Measurements from ENCODE around the gene LRRC56.

Gene LRRC56

DNA sequence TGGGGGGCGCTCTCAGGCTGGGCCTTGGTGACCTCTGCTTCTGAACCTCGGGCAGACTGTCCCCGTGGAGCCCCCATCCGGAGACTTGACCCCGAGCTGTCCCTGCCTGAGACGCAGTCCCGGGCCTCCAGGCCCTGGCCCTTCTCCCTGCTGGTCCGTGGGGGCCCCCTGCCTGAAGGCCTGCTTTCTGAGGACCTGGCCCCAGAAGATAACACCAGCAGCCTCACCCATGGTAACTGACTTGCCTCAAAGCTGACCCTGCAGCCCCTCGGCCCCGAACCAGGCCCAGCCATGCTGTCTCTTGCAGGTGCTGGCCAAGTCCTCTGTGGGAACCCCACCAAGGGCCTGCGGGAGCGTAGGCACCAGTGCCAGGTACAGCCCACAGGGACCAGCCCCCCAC lies 14.3 kb downstream of the LRRC56 start:
- H3K4me1 Mint-ChIP-seq (ENCODE audit: low read depth), result no peaks in the 10 kb centered on the region
- no peak for DNase-seq (ENCODE audit: low spot score)
- peaks cover 4% of the 10 kb centered on the region for H3K27me3 Mint-ChIP-seq (ENCODE audit: low read depth)
- no peak overlapping the region for H3K4me3 Mint-ChIP-seq
- no peaks in the 10 kb centered on the region for H3K36me3 Mint-ChIP-seq (ENCODE audit: low read depth)
- no peaks in the 10 kb centered on the region for H3K9me3 Mint-ChIP-seq
- H3K27ac Mint-ChIP-seq, result no peak overlapping the region

DNA sequence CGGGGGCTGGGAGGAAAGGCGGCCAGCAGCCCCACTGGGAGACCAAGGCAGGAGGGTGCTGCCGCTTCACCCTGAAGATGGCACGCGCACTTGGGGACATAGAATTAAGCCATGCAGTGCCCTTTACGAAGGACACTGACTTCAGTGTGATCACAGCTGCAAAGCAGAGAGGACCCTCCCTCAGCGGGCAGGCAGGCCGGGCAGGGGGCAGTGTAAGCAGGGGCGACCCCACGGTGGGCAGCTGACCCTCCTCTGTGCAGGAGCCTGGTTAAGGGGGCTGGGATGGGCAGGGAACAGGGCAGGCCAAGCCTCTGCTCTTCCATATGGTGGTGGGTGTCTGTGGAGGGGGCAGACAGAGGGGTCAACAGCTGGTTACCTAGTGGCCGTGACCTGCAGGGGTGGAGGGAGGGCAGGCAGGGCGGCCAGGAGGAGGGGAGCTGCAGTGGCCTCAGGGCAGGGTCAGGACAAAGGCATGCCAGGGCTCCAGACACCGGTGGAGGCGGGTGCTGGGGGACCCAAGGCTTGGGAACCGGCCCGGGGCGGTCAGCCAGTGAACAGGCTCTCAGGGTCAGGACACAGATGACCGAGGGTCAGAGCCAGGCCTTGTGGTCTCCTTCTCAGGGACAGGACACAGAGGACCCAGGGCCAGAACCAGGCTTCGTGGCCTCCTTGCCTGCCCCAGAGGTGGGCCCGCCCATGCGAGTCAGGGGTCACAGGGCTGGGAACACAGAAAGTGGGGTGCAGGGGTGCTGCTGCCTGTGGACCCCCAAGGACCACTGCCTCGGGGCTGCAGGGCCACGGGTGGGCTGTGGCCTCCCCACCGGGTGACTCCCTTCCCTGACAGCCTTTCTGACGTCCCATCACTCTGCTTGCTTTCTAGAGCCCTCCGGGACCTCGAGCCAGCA lies 16.0 kb downstream of the LRRC56 start:
- no peak for DNase-seq (ENCODE audit: low spot score)
- Mint-ChIP-seq H3K4me1 (ENCODE audit: low read depth) (no peaks in the 10 kb centered on the region), H3K36me3 (ENCODE audit: low read depth) (no peaks in the 10 kb centered on the region), H3K4me3 (no peak overlapping the region), H3K9me3 (no peaks in the 10 kb centered on the region), H3K27me3 (ENCODE audit: low read depth) (peaks cover 14% of the 10 kb centered on the region), H3K27ac (no peak overlapping the region)

DNA sequence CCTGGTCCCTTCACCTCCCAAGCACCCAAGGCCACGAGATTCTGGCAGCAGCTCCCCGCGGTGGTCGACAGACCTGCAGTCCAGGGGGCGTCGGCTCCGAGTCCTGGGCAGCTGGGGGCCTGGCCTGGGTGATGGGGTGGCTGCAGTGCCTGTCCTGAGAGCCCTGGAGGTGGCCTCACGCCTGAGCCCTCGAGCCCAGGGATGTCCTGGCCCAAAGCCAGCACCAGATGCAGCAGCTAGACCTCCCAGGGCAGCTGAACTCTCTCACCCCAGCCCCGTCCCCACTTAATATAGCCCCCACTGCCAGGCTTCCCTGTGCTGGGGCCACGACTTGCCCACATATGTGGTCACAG lies 16.6 kb downstream of the LRRC56 start:
- Mint-ChIP-seq H3K27ac (no peak overlapping the region), H3K9me3 (no peaks in the 10 kb centered on the region), H3K36me3 (ENCODE audit: low read depth) (no peaks in the 10 kb centered on the region), H3K27me3 (ENCODE audit: low read depth) (peaks cover 14% of the 10 kb centered on the region), H3K4me3 (no peak overlapping the region), H3K4me1 (ENCODE audit: low read depth) (no peaks in the 10 kb centered on the region)
- no peak for DNase-seq (ENCODE audit: low spot score)

DNA sequence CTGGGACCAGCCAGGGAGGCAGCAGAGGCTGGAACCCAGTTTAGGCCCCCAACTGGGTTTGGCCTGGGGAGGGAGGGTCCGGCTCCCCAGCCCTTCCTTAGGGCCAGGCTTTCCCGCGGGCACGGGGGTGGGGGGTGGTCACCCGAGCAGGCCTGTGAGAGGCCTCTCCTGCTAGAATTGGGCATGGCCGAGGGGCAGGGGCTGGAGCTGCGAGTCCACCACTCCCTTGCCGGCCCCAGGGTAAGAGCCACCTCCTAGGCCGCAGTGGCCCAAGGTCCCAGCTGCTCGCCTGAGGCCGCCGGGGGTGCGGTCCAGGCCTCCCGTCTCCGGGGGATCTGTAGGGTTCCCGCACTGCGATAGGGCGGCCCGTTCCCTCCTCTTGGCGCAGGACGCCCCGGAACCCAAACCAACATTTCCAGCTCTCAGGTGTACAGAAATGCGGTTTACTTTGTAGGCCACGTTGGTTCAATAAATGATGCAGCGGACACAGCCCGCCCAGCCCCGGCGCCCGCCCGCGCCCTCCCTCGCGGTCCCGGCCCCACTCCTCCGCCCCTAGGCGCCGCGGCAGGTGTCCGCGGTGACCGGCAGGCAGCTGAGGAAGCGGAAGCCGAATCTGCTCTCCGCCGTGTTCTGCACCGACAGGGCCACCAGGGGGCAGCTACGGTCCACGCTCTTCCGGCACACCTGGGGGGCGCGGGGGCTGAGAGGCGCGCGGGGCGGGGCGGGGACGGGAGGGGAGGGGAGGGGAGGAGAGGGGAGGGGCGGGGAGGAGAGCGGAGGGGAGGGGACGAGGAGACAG lies 17.3 kb downstream of the LRRC56 start:
- no peak overlapping the region for H3K27ac Mint-ChIP-seq
- peaks cover 14% of the 10 kb centered on the region for H3K27me3 Mint-ChIP-seq (ENCODE audit: low read depth)
- H3K36me3 Mint-ChIP-seq (ENCODE audit: low read depth), result no peaks in the 10 kb centered on the region
- no peak overlapping the region for H3K4me3 Mint-ChIP-seq
- H3K4me1 Mint-ChIP-seq (ENCODE audit: low read depth), result peaks cover under 1% of the 10 kb centered on the region
- DNase-seq (ENCODE audit: low spot score), result peak; percentile 65
- H3K9me3 Mint-ChIP-seq, result no peaks in the 10 kb centered on the region

DNA sequence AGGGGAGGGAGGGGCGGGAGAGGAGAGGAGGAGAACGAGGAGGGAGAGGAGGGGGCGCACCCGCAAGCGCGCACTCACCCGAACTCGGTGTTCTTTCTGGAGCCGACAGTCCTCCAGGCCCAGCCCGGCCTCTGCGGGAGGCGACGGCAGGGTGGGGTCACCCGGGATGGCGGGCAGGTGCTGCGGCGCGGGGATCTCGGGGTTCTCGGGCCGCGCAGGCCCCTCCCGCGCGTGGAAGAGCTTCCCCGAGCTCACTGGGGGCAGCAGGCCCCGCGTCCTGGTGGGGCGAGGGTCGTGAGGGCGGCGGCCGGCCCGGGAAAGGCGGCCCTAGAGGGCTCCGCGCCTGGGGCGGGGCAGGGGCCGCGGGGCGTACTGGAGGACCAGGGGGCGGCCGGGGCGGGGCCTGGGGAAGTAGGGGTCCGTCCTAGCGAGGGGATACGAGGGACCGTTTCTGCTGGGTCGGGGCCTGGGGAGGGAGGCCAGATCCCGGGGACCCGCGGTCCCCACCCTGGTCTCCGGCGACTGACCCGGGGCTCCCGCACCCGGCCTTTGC lies 18.0 kb downstream of the LRRC56 start:
- Mint-ChIP-seq H3K9me3 (no peaks in the 10 kb centered on the region), H3K4me3 (no peak overlapping the region), H3K36me3 (ENCODE audit: low read depth) (no peaks in the 10 kb centered on the region), H3K27me3 (ENCODE audit: low read depth) (peaks cover 14% of the 10 kb centered on the region), H3K4me1 (ENCODE audit: low read depth) (peaks cover 5% of the 10 kb centered on the region), H3K27ac (no peak overlapping the region)
- no peak for DNase-seq (ENCODE audit: low spot score)

DNA sequence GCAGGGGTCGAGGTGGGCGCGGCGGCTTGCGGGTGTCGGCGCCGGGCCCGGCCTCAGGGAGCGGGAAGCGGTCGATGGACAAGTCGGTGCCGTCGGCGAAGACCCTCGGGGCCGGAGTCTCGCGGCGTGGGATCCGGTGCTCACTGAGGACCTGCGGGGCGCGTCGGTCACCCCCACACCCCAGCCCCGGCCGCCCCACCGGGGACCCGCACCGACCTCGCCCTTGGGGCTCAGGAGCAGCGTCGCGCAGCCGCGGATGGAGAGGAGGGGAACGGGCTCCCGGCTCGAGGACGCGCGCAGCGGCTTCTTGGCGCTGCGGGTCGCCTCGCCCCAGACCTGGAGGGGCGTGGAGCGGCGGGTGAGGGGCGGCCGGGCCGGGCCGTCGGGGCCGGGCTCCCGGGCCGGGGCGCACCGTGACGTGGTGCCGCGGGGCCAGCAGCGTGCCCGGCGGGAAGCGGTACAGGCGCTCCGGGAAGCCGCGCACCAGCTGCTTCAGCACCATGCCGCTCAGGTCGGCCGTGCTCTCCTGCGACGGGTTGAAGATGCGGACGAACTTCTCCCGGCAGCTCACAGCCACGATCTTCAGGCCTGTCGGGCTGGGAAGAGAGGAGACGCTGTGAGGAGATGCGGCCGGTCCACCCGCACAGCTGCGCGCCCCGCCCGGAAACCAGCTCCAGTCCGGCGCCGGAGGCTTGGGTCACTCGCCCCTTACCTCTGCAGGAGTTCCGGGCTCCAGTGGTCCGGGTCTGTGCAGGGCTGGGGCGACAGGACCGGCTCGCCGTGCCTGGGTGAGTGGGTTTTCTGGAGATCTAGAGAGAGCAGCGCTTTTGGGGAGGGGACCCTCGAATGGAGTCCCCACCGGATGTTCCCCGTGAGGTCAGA lies 18.7 kb downstream of the LRRC56 start:
- Mint-ChIP-seq H3K9me3 (no peaks in the 10 kb centered on the region), H3K36me3 (ENCODE audit: low read depth) (no peaks in the 10 kb centered on the region), H3K4me1 (ENCODE audit: low read depth) (peaks cover 5% of the 10 kb centered on the region), H3K27me3 (ENCODE audit: low read depth) (peaks cover 14% of the 10 kb centered on the region), H3K27ac (no peak overlapping the region), H3K4me3 (no peak overlapping the region)
- no peak for DNase-seq (ENCODE audit: low spot score)

DNA sequence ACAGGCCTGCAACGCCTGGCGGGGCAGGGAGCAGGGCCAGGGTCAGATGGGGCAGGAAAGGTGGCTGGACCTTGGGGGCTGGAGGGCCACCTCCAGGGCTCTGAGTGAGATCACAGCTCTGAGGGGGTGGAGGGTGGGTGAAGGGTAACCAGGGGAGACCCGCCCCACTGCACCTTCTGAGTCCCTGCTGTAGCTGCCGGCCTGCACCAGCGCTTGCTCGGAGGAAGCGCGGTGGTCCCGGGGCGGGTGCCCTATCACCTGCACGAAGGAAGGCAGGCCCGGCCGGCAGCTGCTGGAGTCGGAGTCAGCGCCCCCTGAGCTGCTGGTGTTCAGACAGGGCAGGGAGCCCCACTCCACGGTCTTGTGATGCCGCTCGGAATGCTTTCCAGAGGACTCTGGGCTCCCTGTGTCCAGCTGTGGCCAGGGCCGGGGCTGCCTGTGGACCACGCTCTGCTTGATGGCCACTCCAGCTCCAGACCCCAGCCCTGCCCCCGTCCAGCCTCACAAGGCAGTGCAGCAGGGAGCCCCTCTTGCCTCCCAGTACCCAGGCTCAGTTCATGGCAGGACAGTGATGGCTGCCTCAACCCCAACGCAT lies 19.4 kb downstream of the LRRC56 start:
- H3K27me3 Mint-ChIP-seq (ENCODE audit: low read depth), result peaks cover 14% of the 10 kb centered on the region
- no peak for DNase-seq (ENCODE audit: low spot score)
- H3K36me3 Mint-ChIP-seq (ENCODE audit: low read depth), result peaks cover 4% of the 10 kb centered on the region
- no peak overlapping the region for H3K4me3 Mint-ChIP-seq
- H3K4me1 Mint-ChIP-seq (ENCODE audit: low read depth), result peaks cover 9% of the 10 kb centered on the region
- H3K27ac Mint-ChIP-seq, result no peak overlapping the region
- no peaks in the 10 kb centered on the region for H3K9me3 Mint-ChIP-seq

DNA sequence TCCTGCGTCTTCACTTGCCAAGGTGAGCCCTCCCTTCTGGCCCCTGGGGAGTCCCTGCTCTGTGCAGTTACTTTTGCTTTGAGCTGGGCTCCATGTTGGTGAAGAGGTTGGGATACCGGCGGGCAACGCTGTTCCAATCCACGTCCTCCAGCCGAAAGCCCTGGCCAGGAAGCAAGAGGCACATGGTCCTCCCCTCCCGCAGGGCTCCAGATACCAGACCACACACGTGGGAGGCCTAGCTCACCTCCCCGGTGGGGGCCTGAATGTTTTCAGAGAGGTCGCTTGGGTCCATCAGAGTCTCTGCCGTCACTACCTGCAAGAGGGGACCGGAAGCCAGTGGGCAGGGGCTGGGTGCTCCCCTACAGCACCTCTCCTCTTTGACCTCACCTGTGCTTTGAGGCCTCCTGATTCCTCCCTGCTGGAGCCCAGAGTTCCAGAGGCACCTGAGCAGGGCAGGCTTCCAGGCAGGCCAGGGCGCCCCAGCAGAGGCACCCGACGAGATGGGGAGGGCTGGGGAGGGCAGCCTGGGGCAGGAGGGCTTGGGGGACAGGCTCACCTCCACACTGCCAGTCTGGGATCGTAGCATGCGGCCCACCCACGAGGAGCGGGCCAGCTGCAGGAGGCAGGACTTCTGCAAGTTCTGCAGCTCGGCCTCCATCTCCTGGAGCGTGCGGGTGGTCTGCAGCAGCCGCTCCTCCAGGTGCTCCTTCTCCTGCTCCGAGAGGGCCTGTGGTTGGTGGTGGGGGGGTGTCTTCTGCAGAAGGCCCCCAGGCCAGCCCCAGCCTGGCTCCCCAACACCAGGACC lies 20.2 kb downstream of the LRRC56 start:
- Mint-ChIP-seq H3K4me1 (ENCODE audit: low read depth) (peaks cover 9% of the 10 kb centered on the region), H3K4me3 (no peak overlapping the region), H3K36me3 (ENCODE audit: low read depth) (peaks cover 4% of the 10 kb centered on the region), H3K27ac (no peak overlapping the region), H3K27me3 (ENCODE audit: low read depth) (peaks cover 14% of the 10 kb centered on the region), H3K9me3 (no peaks in the 10 kb centered on the region)
- no peak for DNase-seq (ENCODE audit: low spot score)

DNA sequence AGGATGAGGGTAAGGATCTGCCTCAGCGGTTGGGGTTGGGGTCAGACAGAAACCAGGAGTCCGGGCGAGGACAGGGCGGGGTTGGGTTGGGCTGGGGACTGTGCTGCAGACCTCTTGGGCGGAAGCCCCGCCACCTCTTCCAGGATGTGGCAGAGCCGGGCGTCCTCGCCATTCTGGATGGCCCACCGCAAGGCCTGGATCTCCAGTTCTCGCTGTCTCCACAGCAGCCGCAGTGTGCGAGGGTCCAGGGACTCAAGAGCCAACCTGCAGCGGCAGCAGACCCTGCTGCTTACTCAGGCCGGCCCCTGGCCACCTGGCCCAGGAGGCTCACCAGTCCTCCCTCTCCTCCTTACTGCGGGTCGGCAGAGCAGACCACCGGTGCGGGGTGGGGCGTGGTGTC lies 21.2 kb downstream of the LRRC56 start:
- Mint-ChIP-seq H3K27me3 (ENCODE audit: low read depth) (peaks cover 14% of the 10 kb centered on the region), H3K4me1 (ENCODE audit: low read depth) (peaks cover 9% of the 10 kb centered on the region), H3K9me3 (no peaks in the 10 kb centered on the region), H3K27ac (no peak overlapping the region), H3K4me3 (no peak overlapping the region), H3K36me3 (ENCODE audit: low read depth) (peaks cover 5% of the 10 kb centered on the region)
- DNase-seq (ENCODE audit: low spot score), result no peak

DNA sequence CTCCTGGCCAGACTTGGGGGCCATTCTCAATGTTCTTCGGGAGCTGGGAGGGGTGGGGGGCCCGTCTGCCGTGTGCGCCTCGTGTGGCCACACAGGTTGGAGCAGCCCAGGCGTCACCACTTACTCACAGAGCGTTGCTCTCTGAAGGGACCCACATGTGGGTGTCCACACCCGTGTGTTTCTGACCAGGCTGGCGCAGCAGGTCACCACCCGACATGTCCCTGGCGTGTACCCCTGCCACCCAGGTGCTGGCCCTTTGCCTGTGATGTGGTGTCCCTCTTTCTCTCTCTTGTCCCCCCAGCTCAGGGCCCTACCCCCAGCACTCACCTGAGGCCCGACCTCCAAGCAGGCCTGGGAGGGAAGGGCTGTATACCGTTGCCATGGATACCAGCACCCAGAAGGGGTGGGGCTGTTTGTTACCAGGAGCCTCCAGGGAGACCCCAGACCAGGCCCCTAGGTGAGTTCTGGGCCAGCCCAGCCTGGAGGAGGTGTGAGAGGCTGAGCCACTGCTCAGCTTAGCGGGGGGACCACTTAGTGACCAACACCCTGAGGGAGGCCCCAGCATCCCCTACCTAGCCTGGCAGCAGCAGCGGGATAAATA lies 21.8 kb downstream of the LRRC56 start:
- H3K36me3 Mint-ChIP-seq (ENCODE audit: low read depth), result peaks cover 9% of the 10 kb centered on the region
- no peak overlapping the region for H3K4me3 Mint-ChIP-seq
- DNase-seq (ENCODE audit: low spot score), result no peak
- H3K27ac Mint-ChIP-seq, result no peak overlapping the region
- H3K4me1 Mint-ChIP-seq (ENCODE audit: low read depth), result peaks cover 9% of the 10 kb centered on the region
- peaks cover 14% of the 10 kb centered on the region for H3K27me3 Mint-ChIP-seq (ENCODE audit: low read depth)
- no peaks in the 10 kb centered on the region for H3K9me3 Mint-ChIP-seq

DNA sequence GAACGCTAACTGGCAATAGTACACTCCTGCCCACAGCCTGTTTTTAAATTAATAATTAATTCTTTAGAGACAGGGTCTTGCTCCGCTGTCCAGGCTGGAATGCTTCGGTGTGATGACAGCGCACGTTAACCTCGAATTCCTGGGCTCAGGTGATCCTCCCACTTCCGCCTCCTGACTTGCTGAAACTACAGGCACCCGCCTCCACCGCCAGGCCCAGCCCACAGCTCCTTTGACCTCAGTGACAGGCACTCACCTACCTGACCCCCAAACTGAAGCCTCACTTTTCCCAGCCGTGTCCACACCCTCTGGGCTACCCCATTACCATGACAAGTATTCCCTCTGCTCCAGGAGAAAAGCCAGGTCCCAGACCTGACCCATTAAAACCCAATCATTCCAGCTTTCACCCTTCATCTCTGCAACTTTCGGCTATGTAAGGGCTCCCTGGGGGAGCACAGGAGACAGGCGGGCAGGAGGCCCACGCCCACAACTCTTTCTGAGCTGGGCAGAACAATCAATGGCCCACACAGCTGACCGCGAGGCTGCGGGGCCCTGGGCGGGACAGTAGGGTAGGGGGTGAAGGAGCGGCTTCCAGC lies 22.5 kb downstream of the LRRC56 start:
- DNase-seq (ENCODE audit: low spot score), result no peak

More for the DNA sequence above, 22.5 kb downstream of the LRRC56 start:
- Mint-ChIP-seq H3K9me3 (no peaks in the 10 kb centered on the region), H3K27ac (peak overlapping the region; percentile 36), H3K4me1 (ENCODE audit: low read depth) (peaks cover 9% of the 10 kb centered on the region), H3K27me3 (ENCODE audit: low read depth) (peaks cover 14% of the 10 kb centered on the region), H3K4me3 (peak overlapping the region; percentile 63), H3K36me3 (ENCODE audit: low read depth) (peaks cover 13% of the 10 kb centered on the region)

All from T-helper 2 cell treated with Interferon-gamma antibody and Interleukin-4, amounts not matched to agents 5 μg/mL and 100 μg/mL, for 36 hours (primary cell).